HepG2 (cell line): ENCODE measurements around the gene SLC2A4. TPM values are rescaled to one million over a fixed set of nuclear protein-coding genes. Genes with fewer than 3 reads are reported as not detected.
A peak's percentile ranks its signal among the peaks of the same experiment; 100 is the strongest.

ENCODE experiments used
- CHD4 ChIP-seq: fragments of 200-600 bp; sonication (generic); IDR thresholded peaks from 2 replicates; pipeline ENCODE4 v1.7.0; 2017; ENCODE audit warnings: mild to moderate bottlenecking, low read length, borderline replicate concordance
- ELF3 ChIP-seq: IDR thresholded peaks from 2 replicates; pipeline ENCODE4 v1.6.1; 2016; ENCODE audit warnings: missing genetic modification reagents, missing compliant biosample characterization
- HDAC1 ChIP-seq: sonication (generic); formaldehyde crosslinking; IDR thresholded peaks from 2 replicates; pipeline ENCODE4 v1.5.1; 2020; ENCODE audit warnings: mild to moderate bottlenecking, missing genetic modification reagents
- KLF11 ChIP-seq: IDR thresholded peaks from 2 replicates; pipeline ENCODE4 v1.6.1; 2016; ENCODE audit warnings: missing compliant biosample characterization
- MED1 ChIP-seq: sonication (generic); formaldehyde crosslinking; IDR thresholded peaks from 2 replicates; pipeline ENCODE4 v1.4.0; 2020; ENCODE audit warnings: missing genetic modification reagents
- MED13 ChIP-seq: sonication (generic); formaldehyde crosslinking; IDR thresholded peaks from 2 replicates; pipeline ENCODE4 v1.5.0; 2020; ENCODE audit warnings: missing genetic modification reagents
- REPIN1 ChIP-seq: sonication (generic); formaldehyde crosslinking; IDR thresholded peaks from 2 replicates; pipeline ENCODE4 v1.8.0; 2022; ENCODE audit warnings: missing genetic modification reagents, low read depth, mild to moderate bottlenecking, borderline replicate concordance
- RNF2 ChIP-seq: fragments of 450-650 bp; conservative IDR thresholded peaks from 2 replicates; pipeline ENCODE4 v1.6.1; 2016; ENCODE audit warnings: low read depth
- SMARCC2 ChIP-seq: fragments of 450-650 bp; IDR thresholded peaks from 2 replicates; pipeline ENCODE4 v1.6.1; 2017; ENCODE audit warnings: antibody characterized with exemption, mild to moderate bottlenecking
- TAF1 ChIP-seq: sonication (generic); formaldehyde crosslinking; IDR thresholded peaks from 2 replicates; pipeline ENCODE4 v1.4.0; 2020; ENCODE audit warnings: missing genetic modification reagents
- TCF12 ChIP-seq, 2 experiments: fragments of 450-650 bp in 1 of 2; sonication (generic) in 1 of 2; formaldehyde crosslinking in 1 of 2; IDR thresholded peaks; 2 replicates each; pipeline versions ENCODE4 v1.6.1 to v1.8.0; 2017 to 2022; ENCODE audit warnings: antibody characterized with exemption in 1 of 2, mild to moderate bottlenecking in 1 of 2, missing genetic modification reagents in 1 of 2, moderate library complexity in 1 of 2
- ZNF180 ChIP-seq: sonication (generic); formaldehyde crosslinking; IDR thresholded peaks from 2 replicates; pipeline ENCODE4 v1.4.0; 2020; ENCODE audit warnings: low read depth, missing genetic modification reagents, borderline replicate concordance
- ZNF292 ChIP-seq: sonication (generic); formaldehyde crosslinking; IDR thresholded peaks from 2 replicates; pipeline ENCODE4 v1.8.1; 2022; ENCODE audit warnings: mild to moderate bottlenecking, low read depth, missing genetic modification reagents, borderline replicate concordance
- ZNF546 ChIP-seq: sonication (generic); formaldehyde crosslinking; conservative IDR thresholded peaks from 2 replicates; pipeline ENCODE4 v1.8.1; 2023; ENCODE audit warnings: mild to moderate bottlenecking, missing genetic modification reagents
- ZNF552 ChIP-seq: sonication (generic); formaldehyde crosslinking; IDR thresholded peaks from 2 replicates; pipeline ENCODE4 v1.9.0; 2022; ENCODE audit warnings: missing genetic modification reagents, mild to moderate bottlenecking, borderline replicate concordance
- polyA plus RNA-seq, 8 experiments: library from polyadenylated mRNA; depleted of rRNA in 3 of 8; stranded (reverse) in 7 of 8; unstranded in 1 of 8; fragments of >200 nt; fragmentation: Illumina TruSeq in 4 of 8; extraction: Trizol in 4 of 8; gene quantifications; 2 replicates each; pipeline versions ENCODE4 v1.2.1 to v1.2.3, GENCODE V29; 2011 to 2016; ENCODE audit warnings: low read depth in 4 of 8, missing spikeins in 1 of 8, mixed read lengths in 1 of 8; ENCODE audit not compliant: insufficient read depth in 1 of 8
- total RNA-seq, 5 experiments: library from RNA; depleted of rRNA; stranded (reverse); fragments of >200 nt; fragmentation: Illumina TruSeq; extraction: Trizol; gene quantifications; 2 replicates each; pipeline ENCODE4 v1.2.3, GENCODE V29; 2016; ENCODE audit warnings: low read depth in 1 of 5
- TF ChIP-seq, protein P1 (sequence below): sonication (generic); formaldehyde crosslinking; IDR thresholded peaks from 2 replicates; pipeline ENCODE4 v1.5.1; 2020; ENCODE audit warnings: missing genetic modification reagents, mild to moderate bottlenecking, borderline replicate concordance
- TF ChIP-seq, protein P2 (sequence below), 2 experiments: sonication (generic) in 1 of 2; formaldehyde crosslinking in 1 of 2; IDR thresholded peaks; 2 replicates each; pipeline versions ENCODE4 v1.6.1 to v1.9.0; 2014 to 2022; ENCODE audit warnings: antibody characterized with exemption in 1 of 2, borderline replicate concordance in 1 of 2, inconsistent platforms in 1 of 2, low read depth in 1 of 2, missing genetic modification reagents in 1 of 2
- TF ChIP-seq, protein P3 (sequence below): sonication (generic); formaldehyde crosslinking; IDR thresholded peaks from 2 replicates; pipeline ENCODE4 v1.5.0; 2020; ENCODE audit warnings: missing genetic modification reagents
- TF ChIP-seq, protein P4 (sequence below): sonication (generic); formaldehyde crosslinking; IDR thresholded peaks from 2 replicates; pipeline ENCODE4 v1.5.0; 2020; ENCODE audit warnings: missing genetic modification reagents

Gene SLC2A4
- total and polyA plus RNA-seq, 2 of the 13 experiments (the other 11 are each of a cell fraction or from before 2014, with no cell fraction given) = 4.9 to 5.8 TPM

DNA sequence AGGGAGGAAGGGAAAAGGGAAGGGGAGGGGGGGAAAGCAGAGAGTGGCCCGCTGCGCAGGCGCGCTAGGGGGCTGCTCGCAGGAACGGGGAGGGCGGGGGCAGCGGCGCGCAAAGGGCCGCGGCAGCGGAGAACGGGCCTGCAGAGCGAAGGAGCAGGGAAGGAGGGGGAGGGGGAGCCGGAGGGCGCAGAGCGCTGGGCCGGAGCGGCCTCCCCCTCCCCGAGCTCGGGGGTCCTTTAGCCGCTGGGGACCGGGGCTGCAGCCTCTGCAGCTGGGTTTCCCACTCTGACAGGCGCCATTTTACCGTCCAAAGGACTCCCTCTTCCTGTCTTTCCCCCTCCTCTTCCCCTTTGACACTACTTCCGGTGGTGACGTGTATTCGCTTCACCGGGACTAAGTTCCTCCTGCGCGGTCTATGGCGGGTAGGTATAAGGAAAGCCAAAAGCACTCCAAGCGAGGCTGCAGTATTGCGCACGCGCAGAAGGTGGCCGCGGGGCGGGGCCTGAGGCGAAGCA is 29.8 kb upstream of the SLC2A4 start, which contains the start of gene CTDNEP1 (continued):
- TF ChIP-seq, protein P1, sequence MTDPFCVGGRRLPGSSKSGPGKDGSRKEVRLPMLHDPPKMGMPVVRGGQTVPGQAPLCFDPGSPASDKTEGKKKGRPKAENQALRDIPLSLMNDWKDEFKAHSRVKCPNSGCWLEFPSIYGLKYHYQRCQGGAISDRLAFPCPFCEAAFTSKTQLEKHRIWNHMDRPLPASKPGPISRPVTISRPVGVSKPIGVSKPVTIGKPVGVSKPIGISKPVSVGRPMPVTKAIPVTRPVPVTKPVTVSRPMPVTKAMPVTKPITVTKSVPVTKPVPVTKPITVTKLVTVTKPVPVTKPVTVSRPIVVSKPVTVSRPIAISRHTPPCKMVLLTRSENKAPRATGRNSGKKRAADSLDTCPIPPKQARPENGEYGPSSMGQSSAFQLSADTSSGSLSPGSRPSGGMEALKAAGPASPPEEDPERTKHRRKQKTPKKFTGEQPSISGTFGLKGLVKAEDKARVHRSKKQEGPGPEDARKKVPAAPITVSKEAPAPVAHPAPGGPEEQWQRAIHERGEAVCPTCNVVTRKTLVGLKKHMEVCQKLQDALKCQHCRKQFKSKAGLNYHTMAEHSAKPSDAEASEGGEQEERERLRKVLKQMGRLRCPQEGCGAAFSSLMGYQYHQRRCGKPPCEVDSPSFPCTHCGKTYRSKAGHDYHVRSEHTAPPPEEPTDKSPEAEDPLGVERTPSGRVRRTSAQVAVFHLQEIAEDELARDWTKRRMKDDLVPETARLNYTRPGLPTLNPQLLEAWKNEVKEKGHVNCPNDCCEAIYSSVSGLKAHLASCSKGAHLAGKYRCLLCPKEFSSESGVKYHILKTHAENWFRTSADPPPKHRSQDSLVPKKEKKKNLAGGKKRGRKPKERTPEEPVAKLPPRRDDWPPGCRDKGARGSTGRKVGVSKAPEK (CRISPR knock-in tag) = no peak
- TF ChIP-seq ZNF546 (CRISPR knock-in tag) = no peak
- peak; percentile 61; the same call in 1 of the 2 replicates for TF ChIP-seq TAF1
- TF ChIP-seq REPIN1 (CRISPR knock-in tag) = no peak
- TF ChIP-seq MED1 (CRISPR knock-in tag) = no peak
- no peak for TF ChIP-seq RNF2
- no peak for TF ChIP-seq ZNF292 (CRISPR knock-in tag)
- TF ChIP-seq ZNF180 (CRISPR knock-in tag) = no peak
- TF ChIP-seq, protein P2, sequence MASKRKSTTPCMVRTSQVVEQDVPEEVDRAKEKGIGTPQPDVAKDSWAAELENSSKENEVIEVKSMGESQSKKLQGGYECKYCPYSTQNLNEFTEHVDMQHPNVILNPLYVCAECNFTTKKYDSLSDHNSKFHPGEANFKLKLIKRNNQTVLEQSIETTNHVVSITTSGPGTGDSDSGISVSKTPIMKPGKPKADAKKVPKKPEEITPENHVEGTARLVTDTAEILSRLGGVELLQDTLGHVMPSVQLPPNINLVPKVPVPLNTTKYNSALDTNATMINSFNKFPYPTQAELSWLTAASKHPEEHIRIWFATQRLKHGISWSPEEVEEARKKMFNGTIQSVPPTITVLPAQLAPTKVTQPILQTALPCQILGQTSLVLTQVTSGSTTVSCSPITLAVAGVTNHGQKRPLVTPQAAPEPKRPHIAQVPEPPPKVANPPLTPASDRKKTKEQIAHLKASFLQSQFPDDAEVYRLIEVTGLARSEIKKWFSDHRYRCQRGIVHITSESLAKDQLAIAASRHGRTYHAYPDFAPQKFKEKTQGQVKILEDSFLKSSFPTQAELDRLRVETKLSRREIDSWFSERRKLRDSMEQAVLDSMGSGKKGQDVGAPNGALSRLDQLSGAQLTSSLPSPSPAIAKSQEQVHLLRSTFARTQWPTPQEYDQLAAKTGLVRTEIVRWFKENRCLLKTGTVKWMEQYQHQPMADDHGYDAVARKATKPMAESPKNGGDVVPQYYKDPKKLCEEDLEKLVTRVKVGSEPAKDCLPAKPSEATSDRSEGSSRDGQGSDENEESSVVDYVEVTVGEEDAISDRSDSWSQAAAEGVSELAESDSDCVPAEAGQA (IDR thresholded peaks at IDR 0.05; ENCODE audit: low read depth) = no peak; the same call in 1 of the 2 replicates
- TF ChIP-seq, protein P2 (CRISPR knock-in tag; IDR thresholded peaks at IDR 0.05; ENCODE audit: borderline replicate concordance) = no peak
- TF ChIP-seq, protein P3, sequence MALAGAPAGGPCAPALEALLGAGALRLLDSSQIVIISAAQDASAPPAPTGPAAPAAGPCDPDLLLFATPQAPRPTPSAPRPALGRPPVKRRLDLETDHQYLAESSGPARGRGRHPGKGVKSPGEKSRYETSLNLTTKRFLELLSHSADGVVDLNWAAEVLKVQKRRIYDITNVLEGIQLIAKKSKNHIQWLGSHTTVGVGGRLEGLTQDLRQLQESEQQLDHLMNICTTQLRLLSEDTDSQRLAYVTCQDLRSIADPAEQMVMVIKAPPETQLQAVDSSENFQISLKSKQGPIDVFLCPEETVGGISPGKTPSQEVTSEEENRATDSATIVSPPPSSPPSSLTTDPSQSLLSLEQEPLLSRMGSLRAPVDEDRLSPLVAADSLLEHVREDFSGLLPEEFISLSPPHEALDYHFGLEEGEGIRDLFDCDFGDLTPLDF (CRISPR knock-in tag) = no peak
- TF ChIP-seq SMARCC2 = no peak
- TF ChIP-seq ELF3 (CRISPR knock-in tag) = peak; percentile 56; the same call in 1 of the 2 replicates
- no peak for TF ChIP-seq TCF12 (IDR thresholded peaks at IDR 0.05)
- no peak; the same call in 1 of the 2 replicates for TF ChIP-seq TCF12 (CRISPR knock-in tag; IDR thresholded peaks at IDR 0.05)
- TF ChIP-seq KLF11 (CRISPR knock-in tag) = 0 out of 2 replicates have a peak, but pooled peaks have one; percentile 10
- TF ChIP-seq ZNF552 (CRISPR knock-in tag) = no peak
- no peak for TF ChIP-seq HDAC1
- TF ChIP-seq MED13 (CRISPR knock-in tag) = no peak
- TF ChIP-seq CHD4 = no peak
- TF ChIP-seq, protein P4, sequence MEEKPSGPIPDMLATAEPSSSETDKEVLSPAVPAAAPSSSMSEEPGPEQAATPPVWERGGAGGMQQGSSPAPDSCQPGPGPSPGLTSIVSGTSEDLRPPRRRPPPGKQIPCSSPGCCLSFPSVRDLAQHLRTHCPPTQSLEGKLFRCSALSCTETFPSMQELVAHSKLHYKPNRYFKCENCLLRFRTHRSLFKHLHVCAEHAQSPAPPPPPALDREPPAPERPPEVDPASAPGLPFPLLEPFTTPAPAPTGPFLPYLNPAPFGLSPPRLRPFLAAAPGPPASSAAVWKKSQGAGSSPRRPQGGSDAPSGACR (CRISPR knock-in tag) = no peak
